NCI-H146 (cell line): Measurements from ENCODE around the gene MAGEA12.
"Not testable (repeated sequence)": the region's sequence is repeated elsewhere in the genome, so short reads cannot be mapped to it uniquely, and the experiment has no call there.

Experiments
- DNase-seq: peaks from one replicate; lab custom pipeline; 2025; lab: John Stamatoyannopoulos, UW

The MAGEA12 gene

DNA sequence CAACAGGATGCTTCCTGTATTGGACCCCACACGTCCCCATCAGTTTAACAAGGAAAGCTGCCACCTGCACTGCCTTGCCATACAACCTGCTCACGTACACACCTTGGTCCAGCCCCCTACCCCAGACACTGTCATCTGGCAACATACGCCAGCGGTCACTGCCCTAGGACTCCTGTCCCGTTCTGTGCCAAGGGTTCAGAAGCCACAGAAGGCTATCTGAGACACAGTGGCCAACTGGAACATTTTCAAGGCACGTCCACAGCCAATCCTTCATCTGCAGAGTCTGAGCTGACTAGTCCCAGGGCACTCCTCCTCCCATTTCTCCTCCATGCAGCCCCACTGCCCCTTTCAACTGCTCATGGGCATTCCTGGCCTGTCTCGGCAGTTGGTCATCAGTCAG lies 28.0 kb downstream of the MAGEA12 start:
- DNase-seq = not testable (repeated sequence)

DNA sequence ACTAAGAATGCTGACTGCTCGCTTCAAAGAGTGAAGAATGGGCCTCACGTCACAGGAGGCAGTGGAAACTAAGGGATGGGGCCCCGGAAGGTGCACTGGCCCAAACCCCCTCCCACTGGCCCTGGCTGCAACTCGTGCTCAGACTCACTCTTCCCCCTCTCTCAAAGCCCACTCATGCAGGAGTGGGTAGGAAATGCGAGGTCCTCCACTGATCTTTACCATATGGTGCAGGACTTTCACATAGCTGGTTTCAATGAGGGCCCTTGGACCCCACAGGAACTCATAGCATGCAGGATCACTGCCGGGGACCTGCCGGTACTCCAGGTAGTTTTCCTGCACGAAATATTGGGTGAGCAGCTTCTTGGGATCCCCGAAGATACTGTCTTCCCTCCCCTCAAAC lies 33.0 kb downstream of the MAGEA12 start:
- not testable (repeated sequence) for DNase-seq

DNA sequence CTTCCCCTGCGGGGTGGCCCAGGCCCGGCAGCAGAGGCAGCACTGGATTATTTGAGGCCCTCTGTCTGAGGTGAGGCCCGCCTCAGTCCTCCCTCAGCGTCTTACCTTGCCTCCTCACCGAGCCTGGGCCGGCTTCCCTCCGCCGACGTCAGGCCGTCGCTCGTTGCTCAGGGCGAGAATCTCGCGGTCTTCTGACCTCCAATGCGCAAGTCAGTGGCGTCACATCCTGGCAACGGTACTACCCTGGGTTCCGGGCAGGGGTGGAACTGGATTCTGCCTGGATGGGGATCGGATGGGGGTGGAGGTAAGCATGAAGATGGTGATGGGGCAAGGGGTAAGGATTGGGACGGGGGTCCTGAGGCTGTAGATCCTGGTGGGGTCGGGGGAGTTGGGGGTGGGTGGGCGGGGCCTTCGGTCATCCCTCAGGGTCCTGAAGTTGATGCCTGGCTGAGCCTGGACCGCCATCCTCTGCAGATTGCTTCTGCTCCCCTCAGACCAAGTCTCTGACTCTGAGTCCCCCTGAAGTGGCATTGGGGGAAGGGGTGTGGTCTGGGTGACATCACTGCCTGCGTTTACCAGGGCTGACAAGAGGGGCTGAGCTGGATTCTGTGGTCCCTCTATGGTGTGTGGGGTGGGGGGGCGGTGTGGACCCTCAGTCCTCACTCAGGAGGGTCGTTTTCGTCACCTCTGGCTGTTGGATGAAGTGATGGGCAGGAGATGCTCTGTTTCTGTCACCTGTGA lies 36.2 kb downstream of the MAGEA12 start, which contains the start of gene MAGEA6:
Gene MAGEA6, minus strand, starts transcription at position 141 of the 741 bp plus-strand sequence. CDS start 2,039 bp downstream, outside the sequence.
- not testable (repeated sequence) for DNase-seq

DNA sequence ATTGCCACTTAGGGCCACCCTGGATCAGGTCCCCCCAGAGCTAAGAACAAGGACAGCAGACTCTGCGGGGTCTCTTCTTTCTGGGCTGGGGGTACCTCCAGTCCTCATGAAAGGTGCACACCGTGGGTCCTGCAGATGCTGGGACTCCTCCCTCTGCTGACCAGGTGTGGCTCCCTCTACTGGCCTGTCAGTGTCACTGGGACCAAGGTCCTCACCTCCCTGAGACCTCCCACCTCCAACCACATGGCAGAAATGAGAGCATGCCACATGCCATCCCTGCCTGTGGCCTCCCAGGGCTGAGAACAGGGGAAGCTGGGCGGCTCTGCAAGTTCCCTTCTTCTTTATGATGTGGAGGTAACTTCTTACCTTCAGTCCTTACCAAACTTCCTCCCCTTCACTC lies 53.5 kb downstream of the MAGEA12 start:
- not testable (repeated sequence) for DNase-seq
